NCI-H82 treated with DMSO at 0.1 percent for 48 hours (cell line): ENCODE data around the gene GRK1.

ENCODE experiments used
- DNase-seq: peaks from one replicate; lab custom pipeline; 2025; ENCODE audit not compliant: unreplicated experiment; lab: John Stamatoyannopoulos, UW

Gene GRK1

DNA sequence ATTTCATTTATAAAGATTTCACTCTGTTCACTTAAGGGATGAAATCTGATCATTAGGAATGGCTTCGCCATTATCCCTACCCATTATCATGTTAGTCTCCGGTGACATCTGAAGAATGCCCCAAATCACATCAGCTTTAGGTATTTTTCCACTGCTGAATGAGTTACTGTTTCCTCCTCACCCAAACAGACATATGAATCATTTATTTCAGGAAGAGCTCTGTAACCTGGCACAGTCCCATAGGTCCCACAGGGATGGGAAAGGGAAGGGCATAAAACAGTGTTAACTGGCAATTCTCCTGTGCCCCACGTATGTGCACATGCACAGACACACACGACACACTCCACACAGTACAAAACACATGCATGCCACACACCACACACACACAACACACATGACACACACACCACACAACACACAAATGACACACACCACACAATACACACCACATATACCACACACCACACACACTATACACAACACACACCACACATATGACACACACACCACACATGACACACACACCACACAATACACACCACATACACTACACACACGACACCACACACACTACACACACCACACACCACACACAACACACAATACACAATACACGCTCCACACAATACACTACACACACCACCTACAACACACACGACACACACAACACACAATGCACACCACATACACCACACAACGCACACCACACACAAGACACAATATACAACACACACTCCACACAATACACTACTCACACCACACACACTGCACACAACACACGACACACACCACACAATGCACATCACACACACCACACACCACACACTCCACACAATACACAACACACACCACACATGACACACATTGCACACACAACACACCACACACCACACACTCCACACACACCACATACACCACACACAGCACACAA is 107.4 kb downstream of the GRK1 start:
- no peak for DNase-seq

DNA sequence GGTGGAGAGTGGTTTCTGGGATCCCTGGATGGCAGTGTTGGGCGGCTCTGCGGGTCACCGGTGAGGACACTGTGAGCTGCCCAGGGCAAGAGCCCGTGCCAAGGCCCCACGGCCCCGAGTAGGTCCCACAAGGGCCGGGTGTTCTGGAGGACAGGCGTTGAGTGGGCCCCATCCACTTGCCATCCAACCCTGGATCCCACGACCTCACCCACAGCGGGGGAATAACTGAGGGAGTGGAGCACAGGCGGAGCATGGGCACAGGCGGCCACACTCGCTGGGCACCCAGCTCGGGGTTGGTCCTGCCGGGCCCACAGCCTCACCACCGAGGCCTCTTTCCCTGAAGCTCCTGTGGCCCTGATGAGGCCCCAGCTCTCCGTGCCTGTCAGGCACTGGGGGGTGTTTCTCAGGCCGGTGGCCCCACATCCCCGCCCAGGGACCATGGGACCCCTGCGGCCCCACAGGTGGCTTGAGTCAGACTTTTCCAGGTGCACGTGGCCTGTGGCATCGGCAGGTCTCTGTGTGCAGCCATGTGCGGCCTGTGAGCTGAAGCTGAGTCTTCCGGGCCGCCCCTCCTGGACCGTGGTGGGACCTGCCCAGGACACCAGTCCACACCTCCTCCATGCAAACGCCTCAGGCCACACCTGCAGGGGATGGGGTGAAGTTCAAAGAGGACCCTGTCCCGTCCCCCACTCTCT is 108.6 kb downstream of the GRK1 start:
- no peak for DNase-seq

DNA sequence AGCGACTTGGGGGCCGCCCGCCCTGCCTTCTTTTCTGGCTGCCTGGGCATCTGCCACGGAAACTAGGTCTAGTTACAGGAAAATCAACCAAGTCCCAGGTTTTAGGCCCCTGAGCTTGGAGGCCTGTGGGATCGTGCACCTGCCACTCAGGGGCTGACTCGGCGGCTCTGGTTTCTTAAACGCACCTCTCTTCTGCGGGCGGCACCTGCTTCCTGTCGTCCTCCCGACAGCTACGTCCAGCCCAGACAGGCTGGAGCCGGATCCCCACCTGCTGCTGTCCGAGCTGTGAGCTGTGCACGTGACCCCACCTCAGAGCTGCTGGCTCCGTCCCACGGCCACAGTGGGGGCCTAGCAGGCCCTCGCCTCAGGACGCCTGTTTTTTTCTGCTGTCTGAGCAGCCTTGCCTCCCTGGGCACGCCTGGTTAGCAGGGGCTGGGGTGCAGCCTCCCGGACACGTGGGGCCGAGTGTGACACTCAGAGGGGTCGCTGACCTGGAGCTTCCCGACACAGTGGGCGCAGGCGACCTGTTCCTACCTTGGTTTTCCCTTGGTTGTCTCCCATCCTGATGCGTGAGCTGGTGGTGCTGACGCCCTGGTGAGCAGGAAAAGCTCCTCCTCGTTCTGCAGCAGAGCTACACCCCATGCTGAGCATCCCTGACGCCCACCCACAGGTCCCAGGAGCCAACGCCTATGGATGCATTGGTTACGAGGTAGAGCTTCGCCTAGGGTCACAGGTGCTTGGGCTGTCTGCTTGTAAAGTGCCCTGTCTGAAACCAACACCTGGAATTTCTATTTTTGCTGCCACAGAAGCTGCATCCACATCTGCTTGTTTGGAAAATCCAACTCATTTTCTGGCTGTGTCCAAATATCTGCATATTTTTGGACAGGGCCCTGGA is 109.5 kb downstream of the GRK1 start:
- no peak for DNase-seq

DNA sequence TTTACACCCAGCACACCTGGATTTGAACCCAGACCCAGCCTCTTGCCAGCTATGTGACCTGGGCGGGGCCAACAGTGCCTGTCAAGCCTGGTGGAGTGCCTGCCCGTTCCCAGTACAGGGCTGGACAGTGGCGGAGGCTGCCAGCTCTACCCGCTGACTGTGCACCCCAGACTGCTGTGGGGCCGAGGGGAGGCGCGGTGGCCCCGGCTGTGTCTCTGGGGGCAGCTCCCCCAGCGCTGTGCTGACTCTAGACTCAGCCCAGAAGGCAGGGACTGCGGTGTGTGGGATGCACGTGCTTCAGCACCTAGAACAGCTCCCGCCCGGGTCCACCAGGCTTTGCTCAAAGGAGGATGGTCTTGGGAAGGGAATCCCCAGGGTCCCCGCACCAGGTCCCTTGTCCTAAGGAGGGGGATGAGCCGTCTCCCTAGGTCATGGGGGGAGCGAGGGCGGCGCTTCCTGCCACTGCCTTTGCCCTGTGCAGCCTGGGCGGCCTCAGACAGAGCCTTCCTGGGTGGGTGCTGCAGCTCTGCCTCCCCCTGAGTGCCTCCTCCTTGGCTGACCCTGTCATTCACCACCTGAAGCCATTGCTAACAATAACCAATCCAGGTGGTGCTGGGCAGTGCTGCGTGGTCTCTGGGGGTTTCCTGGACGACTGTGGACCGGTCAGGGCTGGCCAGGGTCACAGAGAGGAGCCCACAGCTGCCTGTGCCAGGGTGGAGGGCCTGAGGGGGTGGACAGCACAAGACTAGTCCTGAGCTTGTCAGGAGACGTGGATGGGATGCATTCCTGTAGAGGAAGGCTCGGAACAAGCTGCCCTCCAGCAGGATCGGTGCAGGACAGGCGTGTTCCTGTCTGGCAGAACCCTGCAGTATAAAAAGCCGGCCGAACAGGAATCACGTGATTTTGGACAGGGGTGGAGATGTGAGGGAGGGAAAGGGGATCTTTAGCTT is 110.6 kb downstream of the GRK1 start:
- DNase-seq, result no peak

DNA sequence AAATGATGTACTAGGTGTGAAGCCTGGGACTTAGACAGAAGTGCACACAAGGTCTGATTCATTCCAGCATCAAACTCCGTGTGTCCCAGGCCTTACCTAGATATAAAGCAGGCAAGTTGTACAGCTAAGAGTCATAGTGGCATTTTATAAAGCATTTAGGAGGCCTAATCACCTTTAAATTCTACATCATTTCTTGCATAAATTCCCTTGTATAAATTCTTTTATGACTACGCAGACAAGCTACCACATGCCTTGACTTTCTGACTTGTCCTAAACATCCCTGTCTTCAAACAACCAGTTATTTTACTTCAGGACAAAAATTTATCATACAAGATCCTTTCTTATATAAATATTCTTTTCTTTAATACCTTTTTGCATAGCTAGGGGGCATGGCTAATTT is 114.6 kb downstream of the GRK1 start:
- no peak for DNase-seq

DNA sequence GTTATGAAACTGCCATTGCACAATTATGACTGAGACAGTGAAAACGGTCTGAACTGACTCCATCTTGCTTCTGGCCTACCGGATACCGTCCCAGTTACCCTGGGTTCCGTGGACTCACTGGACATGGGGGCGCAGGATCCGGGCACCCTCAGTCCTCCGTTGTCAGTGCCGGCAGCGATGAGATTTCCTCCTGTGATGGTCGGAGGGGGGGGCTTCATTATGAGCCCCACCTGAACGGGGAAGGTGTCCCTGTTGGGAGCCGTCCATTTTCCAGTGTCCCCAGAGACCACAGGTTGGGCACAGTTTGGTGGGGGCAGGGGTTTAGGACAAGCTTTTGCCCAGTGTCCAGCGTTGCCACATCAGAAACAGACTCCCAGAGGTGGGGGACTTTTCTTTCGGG is 115.5 kb downstream of the GRK1 start:
- DNase-seq, result no peak

DNA sequence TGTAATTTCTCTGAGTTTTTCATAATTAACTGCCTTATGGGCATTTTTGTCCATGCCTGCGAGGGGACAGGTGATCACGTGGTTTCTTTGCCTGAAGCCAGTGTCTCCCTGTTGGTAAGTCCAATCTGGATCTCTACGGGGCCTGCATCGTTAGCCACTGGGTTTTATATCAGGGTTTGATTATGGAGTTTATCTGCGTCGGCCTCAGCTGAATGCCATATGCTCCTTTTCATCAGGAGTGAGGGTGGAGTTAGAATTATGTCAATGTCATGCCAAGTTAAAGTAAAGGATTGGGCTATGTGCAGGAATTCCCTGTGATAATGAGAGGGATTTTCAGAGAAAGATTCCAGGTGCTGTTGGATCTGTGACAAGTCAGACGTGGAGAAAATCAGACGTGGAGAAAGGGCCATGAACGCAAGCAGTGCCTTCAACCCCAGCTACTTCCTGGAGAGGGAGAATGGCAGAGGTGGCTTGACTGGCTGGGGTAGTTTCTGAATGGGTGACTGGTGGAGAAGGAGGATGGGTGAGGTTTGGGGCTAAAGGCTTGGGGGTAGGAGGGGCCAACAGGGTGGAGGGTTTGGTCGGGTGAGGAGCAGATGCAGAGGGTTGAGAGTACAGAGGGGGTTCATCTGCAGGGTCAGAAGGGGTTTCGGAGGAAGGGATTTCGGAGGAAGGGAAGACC is 116.3 kb downstream of the GRK1 start:
- no peak for DNase-seq

DNA sequence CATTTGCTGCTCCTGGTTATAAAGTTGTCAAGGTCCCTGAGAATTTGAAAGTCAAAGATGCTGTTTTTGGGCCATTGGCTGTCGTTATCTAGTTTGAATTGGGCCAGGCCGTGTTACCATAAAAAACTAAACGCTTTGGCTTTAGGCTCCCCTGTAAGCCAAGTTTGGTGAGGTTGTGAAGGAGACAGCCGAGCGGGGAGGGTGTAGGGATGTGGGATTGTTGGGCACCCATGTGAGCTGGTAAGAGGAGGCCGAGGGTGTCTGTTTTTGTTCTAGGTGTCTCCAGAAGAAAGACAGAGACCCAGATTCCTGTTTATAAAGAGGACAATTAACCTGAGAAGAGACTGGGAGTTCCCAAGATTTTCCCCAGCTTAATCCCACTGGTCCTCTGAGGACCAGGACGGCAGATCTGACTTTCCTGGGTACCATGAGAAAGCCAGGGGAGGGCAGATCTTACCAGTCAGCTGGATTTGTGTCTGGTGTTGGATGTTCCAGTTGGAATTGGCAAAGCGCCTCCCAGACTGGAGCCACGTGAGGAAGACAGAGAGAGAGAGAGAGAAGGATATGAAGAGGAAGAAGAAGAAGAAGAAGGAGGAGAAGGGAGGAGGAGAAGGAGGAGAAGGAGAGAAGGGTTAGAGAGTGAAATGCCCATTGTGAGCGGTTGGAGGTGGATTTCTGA is 117.1 kb downstream of the GRK1 start:
- no peak for DNase-seq

DNA sequence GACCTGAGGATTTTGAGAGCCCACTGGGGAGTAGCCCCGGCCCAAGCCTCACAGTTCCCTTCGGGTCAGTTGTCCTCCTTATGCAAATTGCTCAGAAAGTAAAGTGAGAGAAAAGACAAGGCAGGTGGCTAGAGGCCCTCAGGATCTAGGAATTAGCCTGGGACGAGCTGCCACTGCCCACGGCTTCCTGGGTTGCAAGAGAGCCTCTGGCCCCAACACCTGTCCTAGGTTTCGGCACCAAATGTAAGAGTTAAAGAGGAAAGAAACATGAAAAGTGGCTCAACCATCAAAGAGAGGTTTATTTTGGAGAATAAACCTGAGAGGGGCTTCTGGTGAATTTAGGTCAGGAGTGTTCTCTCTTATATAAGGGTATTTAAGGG is 117.6 kb downstream of the GRK1 start:
- DNase-seq, result no peak

DNA sequence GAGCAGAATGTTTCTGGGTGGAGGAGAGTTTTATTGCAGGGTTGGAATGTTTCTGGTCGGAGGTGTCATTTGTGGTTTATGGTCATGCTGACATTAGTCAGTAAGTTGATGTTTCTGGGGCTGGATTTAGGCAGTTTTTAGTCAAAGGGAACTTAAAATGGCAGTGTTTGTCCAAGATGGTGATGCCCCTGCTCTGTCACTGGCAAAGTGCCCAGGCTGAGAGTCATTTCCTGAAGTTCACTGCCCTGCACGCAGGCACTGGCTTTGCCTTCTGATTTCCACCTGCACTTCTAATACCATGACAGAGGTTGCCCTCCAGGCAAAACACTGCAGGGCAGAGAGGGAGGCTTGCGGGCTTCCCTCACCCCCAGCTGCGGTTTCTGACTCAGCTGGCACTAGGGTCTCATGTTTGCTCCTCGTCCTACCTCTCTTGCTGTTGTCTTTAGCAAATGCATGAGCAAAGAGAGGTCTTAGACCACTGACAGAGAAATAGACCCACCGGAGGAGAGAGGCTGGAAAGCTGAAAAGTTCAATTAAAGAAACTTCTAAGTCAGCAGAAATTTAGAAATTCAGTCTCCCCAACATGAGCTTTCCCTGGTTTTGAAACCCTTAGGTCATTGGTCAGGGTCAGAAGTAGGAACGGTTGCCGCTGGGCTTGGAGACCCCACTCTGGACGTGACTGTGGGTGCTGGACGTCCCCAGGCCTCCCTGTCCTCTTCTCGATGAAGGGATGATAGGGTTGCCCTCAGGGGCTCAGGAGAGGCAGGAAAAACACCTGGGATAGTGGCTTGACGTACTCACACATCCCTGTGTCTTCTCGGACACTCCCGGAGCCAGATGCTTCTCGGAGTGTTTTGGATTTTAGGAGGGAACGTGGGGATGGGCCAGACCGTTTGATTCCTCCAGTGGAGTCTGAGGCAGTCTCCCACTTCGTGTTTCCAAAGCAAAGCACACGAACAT is 118.3 kb downstream of the GRK1 start:
- DNase-seq, result no peak

DNA sequence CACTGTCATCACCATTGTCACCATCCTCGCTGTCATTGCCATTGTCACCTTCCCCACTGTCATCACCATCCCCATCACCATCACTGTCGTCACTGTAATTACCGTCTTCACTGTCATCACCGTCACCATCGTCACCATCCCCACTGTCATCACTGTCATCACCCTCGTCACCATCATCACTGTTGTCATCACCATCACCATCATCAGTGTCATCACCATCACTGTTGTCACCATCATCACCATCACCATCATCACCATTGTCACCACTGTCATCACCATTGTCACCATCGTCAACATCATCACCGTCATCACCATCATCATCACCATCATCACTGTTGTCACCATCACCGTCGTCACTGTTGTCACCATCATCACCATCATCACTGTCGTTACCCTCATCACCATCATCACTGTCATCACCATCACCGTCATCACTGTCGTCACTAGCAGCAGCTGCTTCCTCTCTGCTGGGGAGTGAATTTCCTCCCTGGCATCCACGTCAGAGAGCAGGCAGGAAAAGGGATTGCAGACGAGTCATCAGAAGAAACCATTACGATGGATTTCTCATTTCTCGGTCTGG is 119.3 kb downstream of the GRK1 start:
- no peak for DNase-seq
